ENCODE data around the gene IZUMO4.

IZUMO4 gene

GRCh38 chr19:2116507-2116906, 19.8 kb downstream of the IZUMO4 start:
- no peak for DNase-seq (ENCODE audit: low spot score)
- TF ChIP-seq CTCF (IDR thresholded peaks at IDR 0.05) = no peak
- no peak overlapping the region for H3K27ac ChIP-seq
- no peak overlapping the region for H3K4me3 ChIP-seq

GRCh38 chr19:2117215-2117960, 20.7 kb downstream of the IZUMO4 start:
- Histone ChIP-seq H3K27ac (no peak overlapping the region), H3K4me3 (no peak overlapping the region)
- no peak for DNase-seq (ENCODE audit: low spot score)
- no peak for TF ChIP-seq CTCF (IDR thresholded peaks at IDR 0.05)

GRCh38 chr19:2118438-2118837, 21.7 kb downstream of the IZUMO4 start:
- Histone ChIP-seq H3K27ac (no peak overlapping the region), H3K4me3 (no peak overlapping the region)
- no peak for TF ChIP-seq CTCF (IDR thresholded peaks at IDR 0.05)
- DNase-seq (ENCODE audit: low spot score) = no peak

GRCh38 chr19:2119921-2120785, 23.4 kb downstream of the IZUMO4 start:
- Histone ChIP-seq H3K27ac (no peak overlapping the region), H3K4me3 (no peak overlapping the region)
- no peak for DNase-seq (ENCODE audit: low spot score)
- TF ChIP-seq CTCF (IDR thresholded peaks at IDR 0.05) = no peak

- TF ChIP-seq CTCF (IDR thresholded peaks at IDR 0.05) = no peak
- no peak overlapping the region for H3K4me3 ChIP-seq
- no peak for DNase-seq (ENCODE audit: low spot score)
- H3K27ac ChIP-seq = no peak overlapping the region
These were observed 24.1 kb downstream of the IZUMO4 start for GRCh38 chr19:2120821-2121220.

- no peak for DNase-seq (ENCODE audit: low spot score)
These were observed 24.8 kb downstream of the IZUMO4 start for GRCh38 chr19:2121416-2122051.

More at GRCh38 chr19:2121416-2122051, 24.8 kb downstream of the IZUMO4 start:
- no peak overlapping the region for H3K4me3 ChIP-seq
- H3K27ac ChIP-seq = no peak overlapping the region
- no peak for TF ChIP-seq CTCF (IDR thresholded peaks at IDR 0.05)
